Pons (tissue), 1 donor: ENCODE results near the gene AKT1.
"Not testable (repeated sequence)": the region's sequence is repeated elsewhere in the genome, so short reads cannot be mapped to it uniquely, and the experiment has no call there.

Source experiments
- DNase-seq: peaks from one replicate; pipeline ENCODE4 v3.0.0-alpha.2; 2016; ENCODE audit warnings: low spot score

Gene AKT1

GRCh38 chr14:104753528-104754212 lies 41.9 kb downstream of the AKT1 start:
- DNase-seq: no peak

- DNase-seq: peak; percentile 98
These were observed 42.6 kb downstream of the AKT1 start, which contains the start of gene SIVA1 for GRCh38 chr14:104752735-104753527. Gene SIVA1 (plus strand): TSS chr14:104753147. CDS start chr14:104753202, 55 bp downstream.

- no peak for DNase-seq
These were observed 43.2 kb downstream of the AKT1 start for GRCh38 chr14:104752423-104752734.

- DNase-seq: no peak
These were observed 43.8 kb downstream of the AKT1 start for GRCh38 chr14:104751539-104752422.

GRCh38 chr14:104750753-104751057 lies 44.8 kb downstream of the AKT1 start:
- not testable (repeated sequence) for DNase-seq

- no peak for DNase-seq
These were observed 45.3 kb downstream of the AKT1 start for GRCh38 chr14:104750056-104750752.

- peak; percentile 87 for DNase-seq
These were observed 46.4 kb downstream of the AKT1 start for GRCh38 chr14:104749111-104749649.

- DNase-seq: no peak
These were observed 47.7 kb downstream of the AKT1 start for GRCh38 chr14:104747876-104748275.

GRCh38 chr14:104746934-104747481 lies 48.5 kb downstream of the AKT1 start:
- DNase-seq: peak; percentile 58

GRCh38 chr14:104746071-104746545 lies 49.4 kb downstream of the AKT1 start:
- no peak for DNase-seq

GRCh38 chr14:104745431-104745830 lies 50.1 kb downstream of the AKT1 start:
- DNase-seq: no peak

- no peak for DNase-seq
These were observed 51.1 kb downstream of the AKT1 start for GRCh38 chr14:104744484-104744883.

- peak; percentile 45 for DNase-seq
These were observed 51.8 kb downstream of the AKT1 start for GRCh38 chr14:104743461-104744380.

GRCh38 chr14:104742586-104743455 lies 52.7 kb downstream of the AKT1 start:
- no peak for DNase-seq

- no peak for DNase-seq
These were observed 53.7 kb downstream of the AKT1 start for GRCh38 chr14:104741803-104742251.

- no peak for DNase-seq
These were observed 54.3 kb downstream of the AKT1 start for GRCh38 chr14:104741108-104741802.

- no peak for DNase-seq
These were observed 55.7 kb downstream of the AKT1 start for GRCh38 chr14:104739546-104740516.
